Measurements from ENCODE around the gene MGAT4B. TPM values are rescaled to one million over a fixed set of nuclear protein-coding genes. Genes with fewer than 3 reads are reported as not detected.
"Not testable (repeated sequence)": the region's sequence is repeated elsewhere in the genome, so short reads cannot be mapped to it uniquely, and the experiment has no call there.

Gene MGAT4B
- total RNA-seq, 1 donor, result 83.8 TPM

GRCh38 chr5:179839328-179840256, 32.9 kb upstream of the MGAT4B start:
- no peak for TF ChIP-seq CTCF (IDR thresholded peaks at IDR 0.05; ENCODE audit: insufficient read depth, low read depth, low read length)
- no peak overlapping the region for H3K4me3 ChIP-seq (ENCODE audit: low read depth, low read length)
- DNase-seq (ENCODE audit: low read depth), result peak; percentile 32

GRCh38 chr5:179837076-179838011, 30.7 kb upstream of the MGAT4B start:
- no peak for DNase-seq (ENCODE audit: low read depth)
- H3K4me3 ChIP-seq (ENCODE audit: low read depth, low read length), result no peak overlapping the region
- no peak for TF ChIP-seq CTCF (IDR thresholded peaks at IDR 0.05; ENCODE audit: insufficient read depth, low read depth, low read length)

GRCh38 chr5:179836225-179837019, 29.8 kb upstream of the MGAT4B start:
- no peak overlapping the region for H3K4me3 ChIP-seq (ENCODE audit: low read depth, low read length)
- DNase-seq (ENCODE audit: low read depth), result peak; percentile 69
- peak; percentile 10 for TF ChIP-seq CTCF (IDR thresholded peaks at IDR 0.05; ENCODE audit: insufficient read depth, low read depth, low read length)

- DNase-seq (ENCODE audit: low read depth); H3K4me3 ChIP-seq (ENCODE audit: low read depth, low read length): not testable (repeated sequence)
These were observed 28.2 kb upstream of the MGAT4B start for GRCh38 chr5:179834871-179835270.

GRCh38 chr5:179834120-179834519, 27.5 kb upstream of the MGAT4B start:
- no peak overlapping the region for H3K4me3 ChIP-seq (ENCODE audit: low read depth, low read length)
- DNase-seq (ENCODE audit: low read depth), result no peak
- TF ChIP-seq CTCF (IDR thresholded peaks at IDR 0.05; ENCODE audit: insufficient read depth, low read depth, low read length), result no peak

- TF ChIP-seq CTCF (IDR thresholded peaks at IDR 0.05; ENCODE audit: insufficient read depth, low read depth, low read length), result no peak
- no peak overlapping the region for H3K4me3 ChIP-seq (ENCODE audit: low read depth, low read length)
- no peak for DNase-seq (ENCODE audit: low read depth)
These were observed 27.0 kb upstream of the MGAT4B start for GRCh38 chr5:179833709-179834070.

Measured in fibroblast of villous mesenchyme (primary cell).